CD4-positive, CD25-positive, alpha-beta regulatory T cell (primary cell): ENCODE results near the gene PCTP. TPM values are rescaled to one million over a fixed set of nuclear protein-coding genes. Genes with fewer than 3 reads are reported as not detected.

ENCODE experiments used
- ATAC-seq, 2 donors: fragments of 150-1000 bp; cut with Tn5 transposase; one replicate each; pipeline ENCODE4 v1.10.0; 2021; ENCODE audit warnings: low read depth in 2 of 2, moderate number of reproducible peaks in 2 of 2, moderate library complexity in 1 of 2
- DNase-seq, 3 donors: peaks; one replicate each; pipeline versions ENCODE4 v3.0.0 to v3.0.0-alpha.2; 2012 to 2022; ENCODE audit warnings: mixed read lengths in 1 of 3
- H3K27ac ChIP-seq: one replicate; pipeline ENCODE4 v1.7.0; 2013; ENCODE audit warnings: mild to moderate bottlenecking, low read length; ENCODE audit not compliant: insufficient read depth, poor library complexity, severe bottlenecking
- H3K27me3 ChIP-seq: one replicate; pipeline ENCODE4 v1.7.0; 2013; ENCODE audit warnings: low read length; ENCODE audit not compliant: control insufficient read depth, insufficient read depth
- H3K36me3 ChIP-seq: one replicate; pipeline ENCODE4 v1.7.0; 2013; ENCODE audit warnings: mild to moderate bottlenecking, low read length, moderate library complexity; ENCODE audit not compliant: control insufficient read depth, insufficient read depth
- H3K4me1 ChIP-seq: 2 replicates; pipeline ENCODE4 v1.7.0; 2013; ENCODE audit warnings: mild to moderate bottlenecking, low read length; ENCODE audit not compliant: insufficient read depth, control insufficient read depth, poor library complexity, severe bottlenecking
- H3K4me3 ChIP-seq: one replicate; pipeline ENCODE4 v1.7.0; 2013; ENCODE audit warnings: low read depth, mild to moderate bottlenecking, low read length, moderate library complexity
- H3K9me3 ChIP-seq, 2 experiments: 1 replicate in 1 of 2; 2 replicates in 1 of 2; pipeline ENCODE4 v1.7.0; 2013; ENCODE audit warnings: low read length in 2 of 2, mild to moderate bottlenecking in 1 of 2, moderate library complexity in 1 of 2; ENCODE audit not compliant: control insufficient read depth in 2 of 2
- H3K27ac Mint-ChIP-seq, 3 donors: one replicate each; pipeline ENCODE4 v1.8.0; 2020 to 2022; ENCODE audit warnings: mild to moderate bottlenecking in 3 of 3, mixed read lengths in 3 of 3, moderate library complexity in 2 of 3
- H3K27me3 Mint-ChIP-seq: one replicate; pipeline ENCODE4 v1.8.0; 2022; ENCODE audit warnings: mild to moderate bottlenecking, mixed read lengths
- H3K36me3 Mint-ChIP-seq: one replicate; pipeline ENCODE4 v1.8.0; 2020; ENCODE audit warnings: mixed read lengths
- H3K4me1 Mint-ChIP-seq, 4 donors: one replicate each; pipeline ENCODE4 v1.8.0; 2020 to 2022; ENCODE audit warnings: mixed read lengths in 4 of 4, mild to moderate bottlenecking in 1 of 4
- H3K4me3 Mint-ChIP-seq, 4 donors: one replicate each; pipeline ENCODE4 v1.8.0; 2020 to 2022; ENCODE audit warnings: mild to moderate bottlenecking in 4 of 4, mixed read lengths in 4 of 4, moderate library complexity in 3 of 4
- H3K9me3 Mint-ChIP-seq, 7 donors: one replicate each; pipeline ENCODE4 v1.8.0; 2020 to 2022; ENCODE audit warnings: mixed read lengths in 7 of 7, mild to moderate bottlenecking in 3 of 7, moderate library complexity in 2 of 7
- polyA plus RNA-seq, 4 donors: library from polyadenylated mRNA; unstranded; fragments of 300-500 nt; fragmentation: Illumina TruSeq; gene quantifications; one replicate each; pipeline ENCODE4 v1.2.3, GENCODE V29; 2021
- total RNA-seq: library from RNA; stranded (reverse); gene quantifications from one replicate; pipeline ENCODE4 v1.2.3, GENCODE V29; 2022

PCTP gene
- total and polyA plus RNA-seq, 5 donors from 2014 or later, result 2.8 to 10.9 (median 9.7) TPM

DNA sequence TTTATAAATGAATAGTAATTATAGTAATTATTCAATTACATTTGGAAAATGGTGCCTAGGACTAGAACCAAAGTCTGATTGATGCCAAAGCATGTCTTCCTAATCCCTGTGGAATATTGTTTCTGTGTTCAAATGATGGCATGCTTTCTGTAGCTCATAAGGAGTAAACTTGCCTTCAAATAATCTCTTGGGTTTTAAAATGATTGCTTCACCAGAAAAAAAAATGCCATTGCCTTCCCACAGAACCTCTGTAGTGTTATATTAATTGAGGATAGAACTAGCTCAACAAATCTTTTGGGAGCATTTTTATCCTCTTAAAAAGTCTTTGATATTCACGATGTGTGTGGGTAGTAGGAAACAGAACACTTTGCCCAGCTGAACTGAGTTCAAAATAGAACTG is 20.5 kb upstream of the PCTP start:
- peaks cover 0 to 10% (median 0%) of the 10 kb centered on the region in 4 donors for H3K4me1 Mint-ChIP-seq
- no peak overlapping the region for H3K4me3 ChIP-seq
- no peak overlapping the region for H3K27ac ChIP-seq
- H3K27ac Mint-ChIP-seq, result no peak overlapping the region
- H3K9me3 ChIP-seq, result no peaks in the 10 kb centered on the region
- H3K4me1 ChIP-seq, result no peaks in the 10 kb centered on the region
- H3K4me3 Mint-ChIP-seq, result no peak overlapping the region
- peaks cover 26% of the 10 kb centered on the region for H3K27me3 Mint-ChIP-seq
- H3K36me3 ChIP-seq, result no peaks in the 10 kb centered on the region
- DNase-seq (no peak), ATAC-seq (no peak)
- H3K36me3 Mint-ChIP-seq, result no peaks in the 10 kb centered on the region
- peaks cover 13% of the 10 kb centered on the region for H3K27me3 ChIP-seq
- no peaks in the 10 kb centered on the region for H3K9me3 Mint-ChIP-seq

- no peak overlapping the region for H3K4me3 Mint-ChIP-seq
- H3K36me3 ChIP-seq, result no peaks in the 10 kb centered on the region
- H3K27ac ChIP-seq, result no peak overlapping the region
- no peaks in the 10 kb centered on the region for H3K9me3 Mint-ChIP-seq
- peaks cover 13% of the 10 kb centered on the region for H3K27me3 ChIP-seq
- no peak overlapping the region for H3K4me3 ChIP-seq
- no peak overlapping the region for H3K27ac Mint-ChIP-seq
- no peaks in the 10 kb centered on the region for H3K36me3 Mint-ChIP-seq
- DNase-seq (no peak), ATAC-seq (no peak)
- no peaks in the 10 kb centered on the region for H3K9me3 ChIP-seq
- peaks cover 25% of the 10 kb centered on the region for H3K27me3 Mint-ChIP-seq
- H3K4me1 ChIP-seq, result no peaks in the 10 kb centered on the region
- H3K4me1 Mint-ChIP-seq, result peaks cover 0 to 14% (median 0%) of the 10 kb centered on the region in 4 donors
These were observed 20.0 kb upstream of the PCTP start for GRCh38 chr17:55730808-55731207.

DNA sequence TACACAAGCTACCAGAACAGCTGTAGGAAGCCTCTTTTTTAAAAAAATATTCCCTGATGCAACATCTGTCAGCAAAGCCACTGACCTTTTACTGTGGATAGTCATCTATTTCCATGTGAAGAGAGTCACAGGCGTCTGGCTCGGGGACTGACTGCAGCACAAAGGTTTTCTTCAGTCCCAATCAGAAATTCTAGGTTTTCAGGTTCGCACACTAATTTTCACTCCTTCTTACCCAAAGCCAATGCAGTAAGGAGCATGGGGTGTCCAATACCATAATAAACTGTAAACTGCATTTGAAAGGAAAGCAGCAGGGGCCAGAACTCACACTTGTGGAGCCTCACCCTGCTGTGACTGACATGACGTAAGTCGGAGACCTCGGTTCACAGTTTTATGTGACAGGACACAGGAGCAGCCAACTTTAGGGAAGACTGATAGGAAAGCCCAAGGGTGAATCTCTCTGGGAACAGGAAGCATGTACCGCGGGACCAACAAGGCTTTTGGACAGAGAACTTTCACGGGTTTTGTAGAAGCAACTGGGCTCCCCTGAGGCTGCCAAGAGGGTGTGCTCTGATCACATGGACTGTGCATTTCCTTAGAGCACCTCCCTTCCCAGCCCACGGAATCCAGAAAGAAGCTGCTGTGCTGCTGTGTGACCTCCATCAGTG is 19.1 kb upstream of the PCTP start:
- peaks cover 22% of the 10 kb centered on the region for H3K27me3 Mint-ChIP-seq
- no peaks in the 10 kb centered on the region for H3K36me3 Mint-ChIP-seq
- Histone ChIP-seq H3K27me3 (peaks cover 9% of the 10 kb centered on the region), H3K36me3 (no peaks in the 10 kb centered on the region), H3K9me3 (no peaks in the 10 kb centered on the region), H3K27ac (no peak overlapping the region), H3K4me3 (no peak overlapping the region), H3K4me1 (no peaks in the 10 kb centered on the region)
- no peaks in the 10 kb centered on the region for H3K9me3 Mint-ChIP-seq
- H3K27ac Mint-ChIP-seq, result no peak overlapping the region
- ATAC-seq, result no peak
- H3K4me1 Mint-ChIP-seq, result peaks cover 0 to 14% (median 0%) of the 10 kb centered on the region in 4 donors
- no peak for DNase-seq
- no peak overlapping the region for H3K4me3 Mint-ChIP-seq

- H3K4me1 ChIP-seq, result no peaks in the 10 kb centered on the region
- Mint-ChIP-seq H3K36me3 (no peaks in the 10 kb centered on the region), H3K9me3 (no peaks in the 10 kb centered on the region), H3K4me1 (peaks cover 0 to 19% (median 0%) of the 10 kb centered on the region in 4 donors), H3K4me3 (no peak overlapping the region), H3K27me3 (peaks cover 10% of the 10 kb centered on the region), H3K27ac (no peak overlapping the region)
- no peak overlapping the region for H3K27ac ChIP-seq
- H3K4me3 ChIP-seq, result no peak overlapping the region
- H3K27me3 ChIP-seq, result peaks cover 6% of the 10 kb centered on the region
- peak in 1 of 3 donors; percentile 2 for DNase-seq
- no peaks in the 10 kb centered on the region for H3K9me3 ChIP-seq
- no peaks in the 10 kb centered on the region for H3K36me3 ChIP-seq
- no peak for ATAC-seq
These were observed 16.6 kb upstream of the PCTP start for GRCh38 chr17:55734128-55734781.

DNA sequence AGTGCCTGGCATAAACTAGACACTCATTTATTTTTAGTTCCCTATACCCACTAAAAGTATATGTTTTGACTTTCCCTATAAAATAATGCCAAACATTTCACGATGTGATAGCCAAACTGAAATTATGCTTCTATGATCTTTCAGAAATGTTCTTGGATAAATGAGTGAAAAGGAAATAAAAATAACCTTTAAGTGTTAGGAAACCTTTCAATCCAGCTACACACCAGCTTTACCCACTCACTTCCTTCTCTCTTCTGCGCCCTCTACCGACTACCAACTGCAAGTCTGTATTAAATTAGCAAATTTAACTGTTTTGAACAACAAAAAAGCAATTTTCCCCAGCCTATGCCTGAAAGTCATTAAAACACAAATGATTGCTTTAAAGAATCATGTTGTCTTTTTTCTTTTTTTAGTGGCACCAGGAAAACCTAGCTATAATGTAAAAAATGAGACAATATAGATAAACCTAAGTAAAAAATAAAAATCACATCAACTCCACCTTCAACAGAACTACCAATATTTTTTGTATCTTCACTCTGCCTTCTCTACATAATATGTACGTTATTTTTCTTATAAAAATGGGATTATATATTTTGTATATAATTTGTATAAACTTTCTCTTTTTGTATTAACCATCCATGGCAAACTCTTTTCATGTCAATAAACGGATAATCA is 15.0 kb upstream of the PCTP start:
- peaks cover 11% of the 10 kb centered on the region for H3K27me3 Mint-ChIP-seq
- no peaks in the 10 kb centered on the region for H3K36me3 Mint-ChIP-seq
- peak in 2 of 3 donors; percentile 24 to 58 for DNase-seq
- H3K27ac Mint-ChIP-seq, result no peak overlapping the region
- no peaks in the 10 kb centered on the region for H3K9me3 ChIP-seq
- peaks cover 5% of the 10 kb centered on the region for H3K27me3 ChIP-seq
- no peak overlapping the region for H3K27ac ChIP-seq
- no peaks in the 10 kb centered on the region for H3K4me1 ChIP-seq
- no peaks in the 10 kb centered on the region for H3K36me3 ChIP-seq
- peaks cover 0 to 19% (median 0%) of the 10 kb centered on the region in 4 donors for H3K4me1 Mint-ChIP-seq
- no peak overlapping the region for H3K4me3 ChIP-seq
- no peak for ATAC-seq
- no peak overlapping the region for H3K4me3 Mint-ChIP-seq
- no peaks in the 10 kb centered on the region for H3K9me3 Mint-ChIP-seq

DNA sequence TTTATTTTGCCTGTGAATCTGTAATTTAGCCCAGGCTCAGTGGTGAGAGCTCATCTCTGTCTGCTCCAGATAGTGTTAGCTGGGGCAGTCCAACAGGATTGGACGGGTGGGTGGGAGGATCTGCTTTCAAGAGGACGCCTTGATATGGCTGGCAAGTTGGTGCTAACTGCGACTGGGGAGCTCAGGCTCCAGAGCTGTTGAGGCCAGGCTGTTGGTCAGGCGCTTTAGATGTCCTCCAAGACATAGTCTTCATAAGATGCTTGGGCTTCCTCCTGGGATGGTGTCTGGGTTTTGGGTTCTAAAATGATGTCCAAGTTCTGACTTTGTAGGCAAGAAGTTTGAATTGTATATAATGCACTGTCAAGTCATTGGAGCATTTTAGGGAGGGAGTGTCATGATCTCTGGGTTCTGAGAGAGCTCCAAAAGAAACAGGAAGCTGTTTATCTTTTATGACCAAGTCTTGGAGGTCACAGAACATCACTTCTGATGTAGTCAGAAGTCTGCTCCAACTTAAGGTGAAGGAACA is 12.8 kb upstream of the PCTP start:
- peaks cover 0 to 19% (median 0%) of the 10 kb centered on the region in 4 donors for H3K4me1 Mint-ChIP-seq
- H3K27me3 ChIP-seq, result peaks cover 8% of the 10 kb centered on the region
- H3K36me3 Mint-ChIP-seq, result no peaks in the 10 kb centered on the region
- peaks cover 0 to 1% (median 0%) of the 10 kb centered on the region in 7 donors for H3K9me3 Mint-ChIP-seq
- no peak overlapping the region for H3K27ac Mint-ChIP-seq
- no peaks in the 10 kb centered on the region for H3K9me3 ChIP-seq
- no peak overlapping the region for H3K4me3 Mint-ChIP-seq
- no peaks in the 10 kb centered on the region for H3K36me3 ChIP-seq
- H3K4me3 ChIP-seq, result no peak overlapping the region
- no peak overlapping the region for H3K27ac ChIP-seq
- no peak for ATAC-seq
- H3K27me3 Mint-ChIP-seq, result peaks cover 21% of the 10 kb centered on the region
- DNase-seq, result no peak
- H3K4me1 ChIP-seq, result no peaks in the 10 kb centered on the region

- Histone ChIP-seq H3K4me3 (no peak overlapping the region), H3K27ac (no peak overlapping the region), H3K9me3 (no peaks in the 10 kb centered on the region), H3K27me3 (peaks cover 14% of the 10 kb centered on the region), H3K36me3 (no peaks in the 10 kb centered on the region), H3K4me1 (no peaks in the 10 kb centered on the region)
- Mint-ChIP-seq H3K27me3 (peaks cover 32% of the 10 kb centered on the region), H3K36me3 (no peaks in the 10 kb centered on the region), H3K4me1 (peaks cover 0 to 5% (median 0%) of the 10 kb centered on the region in 4 donors), H3K27ac (no peak overlapping the region), H3K4me3 (no peak overlapping the region), H3K9me3 (peaks cover 0 to 1% (median 0%) of the 10 kb centered on the region in 7 donors)
- DNase-seq (no peak), ATAC-seq (no peak)
These were observed 10.1 kb upstream of the PCTP start for GRCh38 chr17:55740511-55741355.
